Neural progenitor cell (in vitro differentiated cells): ENCODE data around the gene BARX1. TPM values are rescaled to one million over a fixed set of nuclear protein-coding genes. Genes with fewer than 3 reads are reported as not detected.

ENCODE experiments used
- DNase-seq: peaks from one replicate; pipeline ENCODE4 v3.0.0-alpha.2; 2016; ENCODE audit warnings: low spot score
- H2AFZ ChIP-seq: fragments of 200-600 bp; sonication (generic); replicated peaks from 2 replicates; pipeline ENCODE4 v1.6.1; 2016; ENCODE audit warnings: antibody characterized with exemption
- H3F3A ChIP-seq: fragments of 200-600 bp; sonication (generic); 2 replicates; pipeline ENCODE4 v1.6.1; 2016; ENCODE audit warnings: antibody characterized with exemption, low read depth
- H3K27ac ChIP-seq: fragments of 200-600 bp; sonication (generic); 2 replicates; pipeline ENCODE4 v1.5.1; 2016; ENCODE audit warnings: mild to moderate bottlenecking
- H3K27me3 ChIP-seq: fragments of 200-600 bp; sonication (generic); 2 replicates; pipeline ENCODE4 v1.6.1; 2016; ENCODE audit warnings: mild to moderate bottlenecking, moderate library complexity
- H3K36me3 ChIP-seq: fragments of 200-600 bp; sonication (generic); 2 replicates; pipeline ENCODE4 v1.5.1; 2016
- H3K4me1 ChIP-seq: fragments of 200-600 bp; sonication (generic); 2 replicates; pipeline ENCODE4 v1.6.1; 2016; ENCODE audit warnings: mixed run types
- H3K4me2 ChIP-seq: fragments of 200-600 bp; sonication (generic); 2 replicates; pipeline ENCODE4 v1.6.1; 2016
- H3K4me3 ChIP-seq: fragments of 200-600 bp; sonication (generic); 2 replicates; pipeline ENCODE4 v1.5.1; 2016
- H3K79me2 ChIP-seq: fragments of 200-600 bp; sonication (generic); 2 replicates; pipeline ENCODE4 v1.6.1; 2016; ENCODE audit warnings: low read depth
- H3K9ac ChIP-seq: fragments of 200-600 bp; sonication (generic); 2 replicates; pipeline ENCODE4 v1.6.1; 2016
- H3K9me3 ChIP-seq: fragments of 200-600 bp; sonication (generic); 2 replicates; pipeline ENCODE4 v1.5.1; 2016; ENCODE audit warnings: low read depth
- H4K20me1 ChIP-seq: fragments of 200-600 bp; sonication (generic); 2 replicates; pipeline ENCODE4 v1.6.1; 2016; ENCODE audit warnings: low read depth
- H3K27ac Mint-ChIP-seq: 3 replicates; pipeline ENCODE4 v1.8.0; 2021; ENCODE audit warnings: mixed read lengths
- H3K27me3 Mint-ChIP-seq: 2 replicates; pipeline ENCODE4 v1.8.0; 2022; ENCODE audit warnings: low read depth, mild to moderate bottlenecking, inconsistent platforms, moderate library complexity, mixed read lengths; ENCODE audit not compliant: insufficient read depth
- H3K36me3 Mint-ChIP-seq: 3 replicates; pipeline ENCODE4 v1.8.0; 2021; ENCODE audit warnings: mixed read lengths
- H3K4me1 Mint-ChIP-seq: 3 replicates; pipeline ENCODE4 v1.8.0; 2021; ENCODE audit warnings: mixed read lengths
- H3K4me3 Mint-ChIP-seq: 3 replicates; pipeline ENCODE4 v1.8.0; 2021; ENCODE audit warnings: mild to moderate bottlenecking, moderate library complexity, mixed read lengths
- H3K9me3 Mint-ChIP-seq: 3 replicates; pipeline ENCODE4 v1.8.0; 2020; ENCODE audit warnings: mixed read lengths
- CTCF ChIP-seq: fragments of 200-600 bp; sonication (generic); IDR thresholded peaks from 2 replicates; pipeline ENCODE4 v1.5.1; 2017; ENCODE audit warnings: antibody characterized with exemption, mild to moderate bottlenecking
- EZH2 ChIP-seq: fragments of 200-600 bp; sonication (generic); IDR thresholded peaks from 2 replicates; pipeline ENCODE4 v1.6.1; 2017; ENCODE audit warnings: antibody characterized with exemption, mild to moderate bottlenecking, moderate library complexity
- EZH2phosphoT487 ChIP-seq: fragments of 200-600 bp; sonication (generic); IDR thresholded peaks from 2 replicates; pipeline ENCODE4 v1.6.1; 2017; ENCODE audit warnings: antibody characterized with exemption
- total RNA-seq: library from RNA; depleted of rRNA; stranded (reverse); fragments of >200 nt; gene quantifications from 2 replicates; pipeline ENCODE4 v1.2.3, GENCODE V29; 2015; ENCODE audit warnings: low replicate concordance

The BARX1 gene
- total RNA-seq, 1 donor from 2014 or later: 0.17 TPM

GRCh38 chr9:93949073-93949693, 6.0 kb downstream of the BARX1 start:
- Histone ChIP-seq H3K4me1 (peaks cover 37% of the 10 kb centered on the region), H3K4me3 (peak overlapping the region; percentile 34)

GRCh38 chr9:93948441-93949072, 6.6 kb downstream of the BARX1 start:
- Mint-ChIP-seq H3K4me1 (peaks cover 22% of the 10 kb centered on the region), H3K36me3 (no peaks in the 10 kb centered on the region), H3K4me3 (peak overlapping the region; percentile 70), H3K27me3 (peaks cover 88% of the 10 kb centered on the region), H3K9me3 (peaks cover 16% of the 10 kb centered on the region), H3K27ac (no peak overlapping the region)
- peaks cover 37% of the 10 kb centered on the region for H3K4me1 ChIP-seq
- no peak overlapping the region for H3K9ac ChIP-seq
- no peak overlapping the region for H3K27ac ChIP-seq
- peaks cover 98% of the 10 kb centered on the region for H4K20me1 ChIP-seq
- H3K79me2 ChIP-seq: no peaks in the 10 kb centered on the region
- peak overlapping the region; percentile 34 for H3K4me3 ChIP-seq
- peaks cover 27% of the 10 kb centered on the region for H3F3A ChIP-seq
- H2AFZ ChIP-seq: peak overlapping the region; percentile 20
- DNase-seq: peak; percentile 73
- TF ChIP-seq CTCF (no peak), EZH2 (peak; percentile 88)
- H3K4me2 ChIP-seq: peak overlapping the region; percentile 70
- H3K9me3 ChIP-seq: no peaks in the 10 kb centered on the region
- H3K36me3 ChIP-seq: no peaks in the 10 kb centered on the region
- peaks cover 100% of the 10 kb centered on the region for H3K27me3 ChIP-seq

More at GRCh38 chr9:93949073-93949693, 6.0 kb downstream of the BARX1 start:
- H3K36me3 ChIP-seq: no peaks in the 10 kb centered on the region
- H3K36me3 Mint-ChIP-seq: no peaks in the 10 kb centered on the region
- H3K4me3 Mint-ChIP-seq: peak overlapping the region; percentile 70
- DNase-seq: peak; percentile 39
- peaks cover 98% of the 10 kb centered on the region for H4K20me1 ChIP-seq
- TF ChIP-seq CTCF (no peak), EZH2phosphoT487 (peak; percentile 91), EZH2 (peak; percentile 91)
- no peaks in the 10 kb centered on the region for H3K79me2 ChIP-seq
- peaks cover 29% of the 10 kb centered on the region for H3F3A ChIP-seq
- H3K4me1 Mint-ChIP-seq: peaks cover 28% of the 10 kb centered on the region
- peaks cover 87% of the 10 kb centered on the region for H3K27me3 Mint-ChIP-seq
- peak overlapping the region; percentile 20 for H2AFZ ChIP-seq
- H3K9me3 ChIP-seq: no peaks in the 10 kb centered on the region
- H3K9ac ChIP-seq: no peak overlapping the region
- peaks cover 16% of the 10 kb centered on the region for H3K9me3 Mint-ChIP-seq
- peak overlapping the region; percentile 70 for H3K4me2 ChIP-seq
- no peak overlapping the region for H3K27ac Mint-ChIP-seq
- H3K27me3 ChIP-seq: peaks cover 100% of the 10 kb centered on the region
- no peak overlapping the region for H3K27ac ChIP-seq

GRCh38 chr9:93947409-93948070, 7.6 kb downstream of the BARX1 start:
- TF ChIP-seq EZH2 (no peak), EZH2phosphoT487 (no peak), CTCF (no peak)

More at GRCh38 chr9:93947409-93948070, 7.6 kb downstream of the BARX1 start:
- Histone ChIP-seq H3F3A (peaks cover 27% of the 10 kb centered on the region), H4K20me1 (peaks cover 88% of the 10 kb centered on the region), H3K9ac (no peak overlapping the region), H3K4me3 (no peak overlapping the region), H3K79me2 (no peaks in the 10 kb centered on the region), H3K36me3 (no peaks in the 10 kb centered on the region), H2AFZ (no peak overlapping the region), H3K27ac (no peak overlapping the region), H3K27me3 (peaks cover 100% of the 10 kb centered on the region), H3K4me1 (peaks cover 37% of the 10 kb centered on the region), H3K9me3 (no peaks in the 10 kb centered on the region), H3K4me2 (peak overlapping the region; percentile 70)
- no peak for DNase-seq
- Mint-ChIP-seq H3K4me3 (peak overlapping the region; percentile 24), H3K9me3 (peaks cover 15% of the 10 kb centered on the region), H3K27ac (no peak overlapping the region), H3K36me3 (no peaks in the 10 kb centered on the region), H3K27me3 (peaks cover 89% of the 10 kb centered on the region), H3K4me1 (peaks cover 21% of the 10 kb centered on the region)
